GM20431 (cell line): ENCODE measurements around the gene MRS2.
"Not testable (repeated sequence)": the region's sequence is repeated elsewhere in the genome, so short reads cannot be mapped to it uniquely, and the experiment has no call there.

ENCODE experiments used
- in situ Hi-C: fragments of 300-500 bp; cut with MseI, MboI; formaldehyde crosslinking; loops from one replicate; pipeline ENCODE4 v1.15.0; 2020; ENCODE audit warnings: low sequenced_read_pairs; ENCODE audit not compliant: unreplicated experiment

Gene MRS2

DNA sequence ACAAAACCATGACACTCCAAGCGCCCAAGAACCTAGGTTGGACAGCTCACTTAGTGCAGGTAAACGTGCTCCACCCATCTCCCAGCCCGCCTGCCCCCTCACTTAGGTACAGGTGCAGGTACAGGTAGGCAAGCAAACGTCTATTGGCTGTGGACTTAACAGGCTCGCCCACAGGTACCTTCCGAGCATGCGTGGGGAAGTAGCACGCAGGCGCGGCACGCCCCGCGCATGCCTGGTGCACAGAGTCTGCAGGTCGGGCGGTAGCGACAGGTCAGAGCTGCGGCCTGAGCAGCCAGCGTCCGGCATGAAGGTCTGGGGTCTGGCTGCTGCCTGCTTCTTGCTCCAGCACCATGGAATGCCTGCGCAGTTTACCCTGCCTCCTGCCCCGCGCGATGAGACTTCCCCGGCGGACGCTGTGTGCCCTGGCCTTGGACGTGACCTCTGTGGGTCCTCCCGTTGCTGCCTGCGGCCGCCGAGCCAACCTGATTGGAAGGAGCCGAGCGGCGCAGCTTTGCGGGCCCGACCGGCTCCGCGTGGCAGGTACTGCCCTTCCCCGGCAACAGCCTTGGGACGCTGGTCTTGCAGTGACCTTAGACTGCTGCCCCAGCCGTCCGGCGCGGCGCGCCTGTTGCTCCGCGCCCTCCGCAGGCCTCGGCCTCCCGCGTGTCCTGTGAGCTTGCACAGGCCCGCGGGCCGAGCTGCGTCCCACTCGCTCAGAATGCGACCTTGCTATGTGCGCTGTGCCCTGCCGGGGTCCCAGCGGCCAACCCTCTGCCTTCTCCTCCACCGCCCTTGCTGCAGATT lies at the start of gene MRS2:
Gene MRS2, plus strand, starts transcription at position 240 of the 804 bp plus-strand sequence. Its CDS starts 111 bp downstream, at position 351.
- in situ Hi-C loops = no loop called here

DNA sequence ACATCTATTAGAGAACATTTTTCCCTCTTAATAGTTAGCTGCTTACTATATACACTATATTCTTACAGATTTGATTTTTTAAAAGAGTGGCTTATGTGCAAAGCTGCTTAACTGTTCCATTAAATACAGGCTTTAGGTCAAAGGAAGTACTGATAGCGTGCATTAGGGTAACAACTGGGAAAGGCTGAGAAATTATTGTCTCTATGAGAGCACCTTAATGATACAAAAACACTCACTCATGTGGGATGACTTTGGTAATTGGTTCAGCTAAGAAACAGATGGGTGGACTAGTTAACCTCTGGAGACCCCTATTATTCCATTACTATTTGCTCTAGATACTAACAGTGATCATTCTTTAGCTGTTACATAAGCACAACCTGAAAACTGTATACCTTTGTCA lies 48.9 kb upstream of the MRS2 start:
- in situ Hi-C loops = no loop called here

- in situ Hi-C loops = no loop called here
Observed at GRCh38 chr6:24355393-24355792, 47.3 kb upstream of the MRS2 start.

- in situ Hi-C loops = no loop called here
Observed at GRCh38 chr6:24356310-24356973, 46.3 kb upstream of the MRS2 start.

GRCh38 chr6:24357336-24358218 lies 45.2 kb upstream of the MRS2 start, which contains the start of gene DCDC2:
DCDC2 (minus strand) TSS chr6:24358059; CDS start chr6:24357750, 309 bp downstream.
- in situ Hi-C loops = no loop called here

- in situ Hi-C loops = no loop called here
Observed at GRCh38 chr6:24358219-24358821, 44.4 kb upstream of the MRS2 start.

DNA sequence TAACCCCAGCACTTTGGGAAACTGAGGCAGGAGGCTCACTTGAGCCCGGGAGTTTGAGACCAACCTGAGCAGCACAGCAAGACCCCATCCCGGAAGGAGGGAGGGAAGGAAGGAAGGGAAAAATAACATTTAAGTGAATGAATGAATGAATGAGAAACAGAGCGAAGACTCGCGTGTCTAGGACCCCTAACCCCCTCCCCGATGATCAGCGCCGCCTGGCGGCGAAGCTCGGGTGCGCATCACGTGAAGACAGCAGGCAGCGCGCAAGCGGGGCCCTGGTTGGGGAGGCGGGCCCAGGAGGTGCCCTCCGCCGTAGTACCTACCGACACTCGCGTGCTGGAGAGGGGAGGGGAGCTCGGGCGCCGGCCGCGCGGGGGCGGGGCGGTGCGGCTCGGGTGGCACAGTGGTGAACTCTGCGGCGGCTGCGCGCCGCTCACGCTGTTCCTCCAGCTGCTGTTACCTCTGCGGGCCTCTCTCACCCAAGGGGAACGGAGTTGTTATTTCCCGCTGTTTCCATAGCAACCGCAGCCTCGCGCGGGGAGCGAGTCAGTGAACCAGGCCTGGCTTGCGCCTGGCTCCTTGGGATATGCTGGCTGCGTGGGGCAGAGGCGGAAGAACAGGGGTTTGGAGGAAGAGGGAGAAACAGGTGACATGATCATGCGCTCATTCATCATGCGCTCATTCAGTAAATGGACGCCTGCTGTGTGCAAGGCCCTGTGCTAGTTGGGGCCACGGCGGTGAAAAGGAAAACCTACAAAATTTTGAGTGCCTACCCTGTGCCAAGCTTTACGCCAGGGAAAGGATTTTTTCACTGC lies 42.9 kb upstream of the MRS2 start:
- in situ Hi-C loops = no loop called here

- in situ Hi-C loops = not testable (repeated sequence)
Observed at GRCh38 chr6:24362363-24362762, 40.4 kb upstream of the MRS2 start.

DNA sequence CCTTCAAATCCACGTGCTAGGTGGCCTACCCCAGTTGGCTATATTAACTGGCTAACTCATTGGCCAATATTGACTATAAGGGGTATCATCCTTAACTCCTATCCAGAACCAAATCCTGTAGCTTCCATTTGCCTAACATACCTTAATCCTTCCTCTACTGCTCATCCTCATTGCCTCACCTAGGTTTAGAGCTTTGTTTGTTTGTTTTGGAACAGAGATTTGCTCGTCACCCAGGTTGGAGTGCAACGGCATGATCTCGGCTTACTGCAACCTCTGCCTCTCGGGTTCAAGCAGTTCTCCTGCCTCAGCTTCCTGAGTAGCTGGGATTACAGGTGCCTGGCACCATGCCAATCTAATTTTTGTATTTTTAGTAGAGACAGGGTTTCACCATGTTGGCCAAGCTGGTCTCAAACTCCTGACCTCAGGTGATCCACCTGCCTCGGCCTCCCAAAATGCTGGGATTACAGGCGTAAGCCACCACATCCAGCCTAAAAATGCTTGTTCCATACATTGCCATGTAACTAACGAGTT lies 37.6 kb upstream of the MRS2 start:
- in situ Hi-C loops = not testable (repeated sequence)

- in situ Hi-C loops = no loop called here
Observed at GRCh38 chr6:24374612-24375011, 28.1 kb upstream of the MRS2 start.

DNA sequence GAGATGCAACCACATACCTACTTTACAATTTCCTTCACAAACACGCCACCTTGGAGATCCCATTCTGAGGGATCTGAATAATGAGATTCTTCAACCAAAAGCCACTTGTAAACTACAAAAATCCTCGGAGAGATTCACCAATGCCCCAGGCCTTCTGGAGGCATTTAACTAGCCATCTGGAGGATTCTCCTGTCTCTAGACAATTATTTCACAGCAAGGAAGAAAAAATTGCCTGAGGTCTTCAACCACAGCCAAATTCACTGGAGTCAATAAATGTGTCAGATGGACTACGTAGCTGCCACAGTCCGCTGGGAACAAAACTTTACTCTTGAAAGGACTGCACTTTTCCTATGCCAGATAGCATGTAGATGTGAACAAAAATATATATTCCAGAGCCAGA lies 25.9 kb upstream of the MRS2 start:
- in situ Hi-C loops = no loop called here

DNA sequence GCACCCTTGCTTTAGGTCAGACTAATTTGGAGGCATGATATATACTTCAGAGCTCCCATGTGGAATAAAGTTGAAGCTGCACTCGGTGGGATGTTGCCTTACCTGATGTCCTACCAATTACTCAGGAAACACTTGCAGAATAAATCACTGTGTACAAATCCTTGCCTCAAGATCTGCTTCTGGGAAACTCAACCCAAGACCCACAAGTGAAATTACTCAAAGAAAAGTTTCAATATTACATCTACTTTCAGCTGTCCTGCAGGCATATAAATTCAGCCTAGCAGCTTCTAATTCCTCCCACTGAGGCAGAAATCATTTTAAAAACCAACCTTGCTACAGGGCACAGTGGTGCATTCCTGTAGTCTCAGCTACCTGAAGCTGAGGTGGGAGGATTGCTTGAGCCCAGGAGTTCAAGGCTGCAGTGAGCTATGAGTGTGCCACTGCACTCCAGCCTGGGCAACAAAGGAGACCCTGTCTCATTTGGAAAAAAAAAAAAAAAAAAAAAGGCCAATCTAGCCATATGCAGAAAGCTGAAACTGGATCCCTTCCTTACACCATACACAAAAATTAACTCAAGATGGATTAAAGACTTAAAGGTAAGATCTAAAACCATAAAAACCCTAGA lies 24.2 kb upstream of the MRS2 start:
- in situ Hi-C loops = no loop called here

GRCh38 chr6:24381476-24382219 lies 21.1 kb upstream of the MRS2 start:
- in situ Hi-C loops = no loop called here

- in situ Hi-C loops = no loop called here
Observed at GRCh38 chr6:24382220-24382540, 20.6 kb upstream of the MRS2 start.

- in situ Hi-C loops = not testable (repeated sequence)
Observed at GRCh38 chr6:24382891-24383494, 19.7 kb upstream of the MRS2 start.

GRCh38 chr6:24384369-24385130 lies 18.2 kb upstream of the MRS2 start:
- in situ Hi-C loops = not testable (repeated sequence)
